Hematopoietic multipotent progenitor cell treated with erythropoietin and hydrocortisone succinate and interleukin-3 and kit ligand, for 15 days (in vitro differentiated cells): Measurements from ENCODE around the gene CELF6.

Source experiments
- DNase-seq: peaks from one replicate; pipeline ENCODE4 v3.0.0-alpha.2; 2015; ENCODE audit warnings: low spot score

Gene CELF6

DNA sequence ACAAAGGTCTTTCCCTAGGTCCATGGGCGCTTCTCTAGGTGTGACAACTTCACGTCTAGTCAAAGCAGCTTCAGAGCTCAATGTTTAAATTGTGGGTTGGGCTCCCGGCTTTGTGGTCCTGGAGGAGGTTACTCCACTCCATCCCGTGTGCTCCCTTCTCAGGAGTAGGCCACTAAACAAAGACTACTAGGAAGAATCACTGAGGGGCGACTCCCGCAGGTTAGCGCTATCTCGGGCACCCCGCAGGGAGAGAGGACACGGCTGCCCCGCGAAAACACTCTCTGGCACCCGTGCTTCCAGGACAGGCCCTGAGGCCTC lies 48.1 kb downstream of the CELF6 start:
- no peak for DNase-seq

- DNase-seq: no peak
Observed at GRCh38 chr15:72271221-72271620, 48.7 kb downstream of the CELF6 start.

GRCh38 chr15:72269739-72270138 lies 50.2 kb downstream of the CELF6 start:
- no peak for DNase-seq

DNA sequence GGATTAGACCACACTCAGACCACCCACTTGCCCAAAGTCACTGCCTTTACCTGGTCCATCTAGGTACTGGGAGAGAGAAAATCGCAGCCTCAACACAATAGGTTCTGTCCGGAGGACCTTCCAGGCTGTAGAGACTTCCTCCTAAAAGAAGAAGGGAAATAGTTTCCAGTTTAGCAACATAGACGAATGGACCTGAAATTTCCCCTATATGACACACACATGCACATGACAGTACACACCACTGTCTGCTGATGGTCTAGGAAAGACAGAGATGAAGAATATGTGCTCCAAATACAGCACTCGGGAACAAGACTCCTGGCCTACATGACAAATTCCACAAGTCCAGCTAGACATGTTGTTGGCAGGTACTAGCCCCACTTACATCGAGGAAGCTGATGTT lies 54.9 kb downstream of the CELF6 start:
- DNase-seq: no peak

DNA sequence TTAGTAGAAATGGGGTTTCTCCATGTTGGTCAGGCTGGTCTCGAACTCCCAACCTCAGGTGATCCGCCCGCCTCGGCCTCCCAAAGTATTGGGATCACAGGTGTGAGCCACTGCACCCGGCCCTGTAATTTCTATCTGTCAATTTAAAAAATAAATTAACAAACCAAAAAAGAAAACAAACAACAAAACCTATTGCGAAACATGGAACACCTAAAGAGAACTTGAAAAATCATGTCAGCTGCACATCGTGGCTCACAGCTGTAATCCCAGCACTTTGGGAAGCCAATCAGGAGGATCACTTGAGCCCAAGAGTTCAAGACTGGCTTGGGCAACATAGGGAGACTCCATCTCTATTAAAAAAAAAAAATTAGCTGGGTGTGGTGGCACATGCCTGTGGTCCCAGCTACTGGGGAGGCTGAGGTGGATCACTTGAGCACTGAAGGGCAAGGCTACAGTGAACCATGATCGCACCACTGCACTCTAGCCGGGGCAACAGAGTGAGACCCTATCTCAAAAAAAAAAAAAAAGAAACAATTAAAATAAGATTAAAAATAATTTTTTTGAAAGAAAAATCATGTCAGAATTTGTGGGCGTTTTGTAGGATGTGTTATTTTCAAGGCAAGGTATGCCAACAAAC lies 67.2 kb downstream of the CELF6 start:
- no peak for DNase-seq

GRCh38 chr15:72249142-72249810 lies 70.7 kb downstream of the CELF6 start:
- DNase-seq: no peak

DNA sequence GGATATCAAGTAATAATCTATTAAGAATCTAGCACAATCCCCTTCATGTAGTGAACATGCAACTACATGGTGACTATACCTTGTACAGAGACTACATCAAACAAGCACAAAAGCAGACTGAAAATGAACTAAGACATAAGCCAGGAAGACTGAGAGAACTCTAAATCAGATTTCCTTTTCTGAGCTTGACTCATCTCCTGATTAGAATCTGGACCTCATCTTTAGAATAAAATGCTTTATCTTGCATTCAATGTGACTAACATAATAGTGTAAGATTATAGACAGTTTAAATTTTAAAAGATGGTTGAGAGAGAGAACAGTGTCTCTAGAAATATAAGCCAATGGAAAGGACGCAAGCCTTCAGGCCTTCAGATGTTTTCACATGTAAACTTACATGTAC lies 71.4 kb downstream of the CELF6 start:
- DNase-seq: no peak

- DNase-seq: no peak
Observed at GRCh38 chr15:72242775-72243370, 77.1 kb downstream of the CELF6 start.

GRCh38 chr15:72239652-72240051 lies 80.3 kb downstream of the CELF6 start:
- DNase-seq: no peak

GRCh38 chr15:72238586-72238985 lies 81.4 kb downstream of the CELF6 start:
- no peak for DNase-seq

DNA sequence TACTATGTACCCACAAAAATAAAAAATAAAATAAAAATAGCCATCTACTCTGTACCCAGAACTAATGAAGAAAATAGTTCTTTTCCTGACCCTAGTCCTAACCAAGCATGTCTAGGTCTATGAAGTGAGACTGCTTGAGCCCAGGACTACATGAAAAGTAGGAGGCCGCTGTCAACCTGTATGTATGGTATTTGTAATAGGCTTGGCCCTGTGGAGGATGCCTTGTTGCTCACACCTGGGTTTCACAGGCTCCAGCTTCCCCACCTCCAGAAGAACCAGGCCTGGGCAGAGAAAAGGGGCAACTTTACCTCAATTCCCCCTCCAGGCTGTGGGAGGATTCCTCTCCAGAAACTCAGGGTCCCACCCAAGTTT lies 82.1 kb downstream of the CELF6 start:
- DNase-seq: no peak

DNA sequence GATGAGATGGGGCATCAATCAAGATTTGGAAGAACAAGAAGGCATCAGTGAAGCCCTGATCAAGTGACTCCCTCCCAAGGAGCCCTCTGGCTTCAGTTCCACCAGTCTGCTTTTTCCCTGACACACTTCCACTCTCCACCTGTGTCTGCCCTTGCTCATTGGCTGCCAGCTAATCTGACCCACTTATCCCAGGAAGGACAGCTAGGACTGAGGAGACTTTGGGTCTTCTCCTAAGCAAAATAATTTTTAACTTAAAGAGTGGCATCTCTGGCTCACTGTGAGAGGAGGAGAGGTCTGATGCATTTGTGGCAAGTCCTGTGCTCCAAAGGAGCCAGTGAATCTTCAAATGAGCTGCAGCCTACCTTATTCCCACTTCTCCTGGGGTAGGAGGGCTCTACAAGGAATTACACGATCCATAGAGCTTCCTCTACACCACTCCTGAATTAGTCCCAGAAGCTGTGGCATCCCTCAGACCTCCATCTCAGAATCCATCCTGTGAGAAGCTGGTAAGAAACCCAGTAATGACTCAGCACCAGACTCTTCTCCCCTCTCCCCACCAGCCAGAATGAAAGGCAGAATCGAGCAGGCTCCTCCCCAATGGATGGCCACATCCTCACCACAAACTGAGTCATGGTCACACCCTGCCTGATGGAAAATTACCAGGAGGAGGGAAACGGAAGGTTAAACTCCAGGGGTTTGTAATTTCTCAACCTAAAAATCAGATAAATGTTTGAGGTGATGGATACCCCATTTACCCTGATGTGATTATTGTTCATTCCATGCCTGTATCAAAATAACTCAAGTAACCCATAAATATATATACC lies 82.7 kb downstream of the CELF6 start:
- DNase-seq: no peak

- DNase-seq: no peak
Observed at GRCh38 chr15:72236381-72237003, 83.5 kb downstream of the CELF6 start.

DNA sequence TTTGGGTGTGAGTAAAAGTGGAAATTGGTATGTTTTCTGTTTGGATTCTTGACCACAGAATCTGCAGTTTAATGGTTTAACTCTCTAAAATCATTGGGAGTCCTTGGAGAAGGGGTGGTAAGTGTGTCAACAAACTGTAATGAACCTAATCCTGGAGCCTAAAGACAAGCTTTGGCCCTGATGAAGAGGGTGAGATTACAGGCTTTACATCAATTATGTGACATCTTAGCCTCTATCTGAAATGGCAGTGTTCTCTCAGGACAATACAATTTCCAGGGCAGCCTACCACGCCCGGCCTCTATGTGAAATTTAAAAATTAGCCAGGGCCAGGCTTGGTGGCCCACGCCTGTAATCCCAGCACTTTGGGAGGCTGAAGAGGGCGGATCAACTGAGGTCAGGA lies 84.7 kb downstream of the CELF6 start:
- DNase-seq: no peak
